Measurements from ENCODE around the gene MEGF11. TPM values are rescaled to one million over a fixed set of nuclear protein-coding genes. Genes with fewer than 3 reads are reported as not detected.

MEGF11 gene
- total RNA-seq, 2 experiments from 2014 or later = 3.3 to 6.8 TPM

GRCh38 chr15:66139591-66140207, 113.9 kb downstream of the MEGF11 start:
- no peak overlapping the region for H3K4me3 ChIP-seq (ENCODE audit: low read depth, low read length, poor library complexity, severe bottlenecking)
- intact Hi-C loops (cut with micrococcal nuclease; ENCODE audit: unreplicated experiment) = no loop called here
- BruUV-seq (replicated peaks) = no TSS peak
- no peaks in the 10 kb centered on the region for H3K79me2 ChIP-seq (ENCODE audit: insufficient read depth, low read depth, low read length)
- H4K20me1 ChIP-seq (ENCODE audit: insufficient read depth, low read length) = no peaks in the 10 kb centered on the region
- no peak for DNase-seq (ENCODE audit: low spot score)
- no peaks in the 10 kb centered on the region for H3K36me3 ChIP-seq (ENCODE audit: insufficient read depth, low read length)
- POLR2A ChIA-PET = interaction anchor here (0.5 kb wide), 1 partner anchor 954 kb away, joined by 3 read pairs; the partner anchor contains the start of gene CLPX
- TF ChIP-seq CTCF (conservative IDR thresholded peaks at IDR 0.05; ENCODE audit: low read length) = no peak
- H3K9me2 ChIP-seq (ENCODE audit: insufficient read depth, low read length) = no peaks in the 10 kb centered on the region
- CTCF ChIA-PET (ENCODE audit: unreplicated experiment) = interaction anchor here (0.6 kb wide), 1 partner anchor 31 kb away, joined by 3 read pairs; no protein-coding TSS in a partner anchor
- H3K27ac ChIP-seq (ENCODE audit: low read depth, low read length, poor library complexity, severe bottlenecking) = no peak overlapping the region
- H3K9me3 ChIP-seq (ENCODE audit: low read length) = no peaks in the 10 kb centered on the region
- no peak overlapping the region for H3K4me2 ChIP-seq (ENCODE audit: low read length)
- peaks cover 9% of the 10 kb centered on the region for H3K4me1 ChIP-seq (ENCODE audit: insufficient read depth, low read length, poor library complexity, severe bottlenecking)
- no peak overlapping the region for H2AFZ ChIP-seq (ENCODE audit: low read length)

GRCh38 chr15:66138892-66139590, 114.5 kb downstream of the MEGF11 start:
- Histone ChIP-seq H3K27ac (ENCODE audit: low read depth, low read length, poor library complexity, severe bottlenecking) (no peak overlapping the region), H3K9me3 (ENCODE audit: low read length) (no peaks in the 10 kb centered on the region), H3K9me2 (ENCODE audit: insufficient read depth, low read length) (no peaks in the 10 kb centered on the region), H4K20me1 (ENCODE audit: insufficient read depth, low read length) (no peaks in the 10 kb centered on the region), H2AFZ (ENCODE audit: low read length) (no peak overlapping the region), H3K4me1 (ENCODE audit: insufficient read depth, low read length, poor library complexity, severe bottlenecking) (peaks cover 9% of the 10 kb centered on the region), H3K4me3 (ENCODE audit: low read depth, low read length, poor library complexity, severe bottlenecking) (no peak overlapping the region), H3K4me2 (ENCODE audit: low read length) (no peak overlapping the region), H3K36me3 (ENCODE audit: insufficient read depth, low read length) (no peaks in the 10 kb centered on the region), H3K79me2 (ENCODE audit: insufficient read depth, low read depth, low read length) (no peaks in the 10 kb centered on the region)
- BruUV-seq (replicated peaks) = no TSS peak
- TF ChIP-seq EZH2phosphoT487 (IDR thresholded peaks at IDR 0.05; ENCODE audit: borderline replicate concordance, low read depth, low read length) = no peak
- no peak for TF ChIP-seq CTCF (conservative IDR thresholded peaks at IDR 0.05; ENCODE audit: low read length)
- CTCF ChIA-PET (ENCODE audit: unreplicated experiment) = interaction anchor here (0.6 kb wide), 1 partner anchor 31 kb away, joined by 3 read pairs; no protein-coding TSS in a partner anchor
- POLR2A ChIA-PET = no interaction called here
- DNase-seq (ENCODE audit: low spot score) = no peak
- intact Hi-C loops (cut with micrococcal nuclease; ENCODE audit: unreplicated experiment) = no loop called here
